Urothelium cell line (cell line): Measurements from ENCODE around the gene TAB3.

Source experiments
- DNase-seq: peaks from one replicate; pipeline ENCODE4 v3.0.0; 2011; ENCODE audit warnings: low spot score, mixed read lengths
- FAIRE-seq: peaks from 2 replicates; lab custom pipeline; 2011; peaks lifted over from hg19 to GRCh38; lab: Jason Lieb, UNC

The TAB3 gene

DNA sequence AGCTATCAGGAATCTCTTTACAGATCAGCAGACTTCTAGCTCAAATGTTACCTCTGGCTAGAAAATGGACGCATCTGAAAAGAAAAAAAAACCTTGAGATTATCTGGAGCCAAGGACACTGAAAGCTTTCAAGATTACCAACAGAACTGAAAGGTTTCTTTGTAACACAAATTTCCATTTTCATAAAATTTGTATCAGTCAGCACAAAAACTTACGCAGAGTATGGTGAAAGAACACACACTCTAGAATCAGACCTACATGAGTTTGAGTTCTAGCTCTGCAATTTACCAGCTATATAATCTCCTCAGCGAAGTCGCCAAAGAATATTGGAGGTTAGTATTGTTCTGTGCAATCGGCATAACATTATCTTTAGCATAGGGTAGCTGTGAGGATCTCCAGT lies 1.8 kb downstream of the TAB3 start:
- DNase-seq: no peak

DNA sequence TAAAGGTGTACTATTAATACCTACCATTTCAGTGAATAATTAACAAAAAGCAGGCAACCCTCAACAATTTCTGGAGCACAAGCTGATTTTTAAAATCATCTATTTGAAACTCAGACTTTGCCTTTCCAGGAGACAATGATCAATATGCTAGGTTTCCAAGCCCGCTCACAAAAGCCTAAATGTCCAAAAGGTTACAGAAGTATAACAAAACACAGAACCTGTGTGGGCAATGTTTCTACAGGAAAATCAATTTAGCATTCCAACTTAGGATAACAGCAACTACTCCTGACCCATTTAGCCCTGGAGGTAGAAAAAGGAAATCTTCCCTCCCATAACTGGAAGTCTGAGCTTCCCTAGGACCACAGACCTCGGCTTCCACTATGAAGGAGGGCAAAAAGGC lies 3.9 kb downstream of the TAB3 start:
- DNase-seq: no peak
- no peak for FAIRE-seq

More for the DNA sequence above, 1.8 kb downstream of the TAB3 start:
- no peak for FAIRE-seq

DNA sequence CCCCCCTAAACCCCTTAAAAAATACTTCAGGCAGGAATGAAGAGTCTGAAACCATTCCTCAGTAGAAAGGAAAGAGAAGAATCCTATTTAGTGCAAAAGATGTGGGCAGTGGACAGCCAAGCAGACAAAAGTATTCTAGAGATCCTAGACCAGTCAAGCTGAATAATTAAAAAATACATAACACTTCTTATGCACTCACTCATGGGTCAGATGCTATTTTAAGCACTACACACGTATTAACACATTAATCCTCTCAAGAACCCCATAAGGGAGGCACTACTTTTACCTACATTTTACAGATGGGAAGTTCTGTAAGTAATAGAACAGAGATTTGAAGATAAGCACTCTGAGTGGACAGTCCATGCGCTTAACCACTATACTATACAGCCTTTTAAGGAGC lies 5.9 kb downstream of the TAB3 start:
- no peak for FAIRE-seq
- DNase-seq: no peak

DNA sequence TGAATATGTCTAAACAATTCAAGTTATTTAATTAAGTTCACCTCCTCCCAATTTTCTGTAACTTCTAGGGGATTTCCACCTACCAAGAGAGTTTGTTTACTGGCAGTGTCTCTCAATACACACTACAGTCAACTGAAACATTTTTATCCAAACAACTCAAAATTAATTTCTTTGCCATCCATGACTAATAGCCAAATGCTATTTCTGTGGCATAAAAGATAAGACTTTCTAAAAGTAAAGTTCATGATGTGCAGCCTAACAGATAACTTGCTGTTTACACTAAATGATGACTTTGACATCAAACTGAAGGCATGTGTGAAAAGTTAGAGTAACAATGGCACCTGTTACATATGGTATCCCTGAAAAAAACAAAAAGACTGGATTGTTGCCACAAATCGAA lies 7.3 kb downstream of the TAB3 start:
- no peak for DNase-seq
- no peak for FAIRE-seq

DNA sequence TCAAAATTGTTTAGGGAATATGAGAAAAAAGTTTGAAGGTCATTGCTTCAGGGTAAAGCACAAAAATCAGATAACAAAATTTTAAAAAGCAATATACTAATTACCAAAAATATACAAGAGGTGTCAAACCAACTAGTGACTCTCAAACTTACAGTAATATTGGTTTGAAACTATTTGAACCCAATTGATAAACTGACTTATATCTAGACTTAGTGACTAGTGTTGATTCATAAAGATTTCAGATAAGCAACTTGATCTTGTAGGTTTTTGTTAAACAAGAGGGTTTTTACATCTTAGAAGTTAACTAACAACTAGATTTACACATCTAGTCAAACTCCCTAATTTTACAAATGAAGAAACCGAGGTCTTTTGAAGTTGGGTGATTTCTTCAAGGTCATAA lies 7.7 kb downstream of the TAB3 start:
- FAIRE-seq (no peak), DNase-seq (no peak)

DNA sequence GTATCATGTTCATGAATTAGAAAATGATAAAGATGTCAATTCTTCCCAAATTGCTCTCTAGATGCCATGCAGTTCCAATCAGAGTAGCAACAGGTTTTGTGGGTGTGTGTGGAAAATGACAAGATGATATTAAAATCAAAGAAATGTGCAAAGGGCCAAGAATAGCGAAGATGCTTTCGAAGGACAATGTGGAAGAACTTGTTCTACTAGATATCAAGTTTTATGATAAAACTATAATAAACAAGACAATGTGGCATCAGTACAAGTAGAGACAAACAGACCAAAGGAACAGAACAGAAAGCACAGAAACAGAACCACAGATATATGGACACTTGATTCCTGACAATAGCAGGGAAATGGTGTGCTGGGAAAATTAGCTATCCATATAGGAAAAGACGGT lies 9.0 kb downstream of the TAB3 start:
- DNase-seq (no peak), FAIRE-seq (no peak)

DNA sequence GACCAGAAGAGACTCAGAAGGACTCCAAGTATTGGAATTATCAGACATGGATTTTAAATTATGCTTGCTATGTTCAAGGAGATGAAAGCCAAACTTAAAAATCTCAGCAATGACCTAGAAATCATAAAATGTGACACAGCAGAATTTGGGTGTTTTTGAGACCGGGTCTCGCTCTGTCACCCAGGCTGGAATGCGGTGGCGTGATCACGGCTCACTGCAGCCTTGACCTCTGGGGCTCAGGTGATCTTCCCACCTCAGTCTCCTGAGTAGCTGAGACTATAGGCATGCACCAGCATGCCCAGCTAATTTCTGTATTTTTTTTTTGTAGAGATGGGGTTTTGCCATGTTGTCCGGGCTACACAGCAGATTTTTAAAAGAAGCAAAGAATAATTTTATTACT lies 12.7 kb downstream of the TAB3 start:
- no peak for DNase-seq
- FAIRE-seq: no peak

GRCh38 chrX:30875957-30876356 lies 13.1 kb downstream of the TAB3 start:
- DNase-seq (no peak), FAIRE-seq (no peak)

- DNase-seq (no peak), FAIRE-seq (no peak)
These were observed 14.2 kb downstream of the TAB3 start for GRCh38 chrX:30874851-30875250.

GRCh38 chrX:30870572-30870971 lies 18.5 kb downstream of the TAB3 start:
- DNase-seq (no peak), FAIRE-seq (no peak)

GRCh38 chrX:30865612-30866011 lies 23.4 kb downstream of the TAB3 start:
- FAIRE-seq (no peak), DNase-seq (no peak)

DNA sequence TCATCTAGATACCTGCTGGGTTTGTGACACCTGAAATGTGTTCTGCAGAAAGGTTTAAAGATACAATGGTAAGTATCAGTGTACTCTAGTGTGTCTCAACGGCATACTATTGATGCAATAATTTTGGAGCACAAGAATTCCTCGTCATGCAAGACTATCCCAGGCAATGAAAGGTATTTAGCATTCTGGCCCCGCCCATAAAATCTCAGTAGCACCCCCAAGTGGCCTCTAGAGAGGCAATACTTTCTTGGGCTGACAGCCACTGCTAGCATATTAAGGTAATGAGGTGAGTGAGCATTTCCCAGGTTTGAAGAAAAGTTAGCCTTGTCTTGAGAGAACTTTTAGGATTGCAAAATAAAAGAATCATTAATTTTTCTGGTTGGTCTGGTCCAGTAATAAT lies 24.0 kb downstream of the TAB3 start:
- FAIRE-seq (no peak), DNase-seq (peak; percentile 0)

DNA sequence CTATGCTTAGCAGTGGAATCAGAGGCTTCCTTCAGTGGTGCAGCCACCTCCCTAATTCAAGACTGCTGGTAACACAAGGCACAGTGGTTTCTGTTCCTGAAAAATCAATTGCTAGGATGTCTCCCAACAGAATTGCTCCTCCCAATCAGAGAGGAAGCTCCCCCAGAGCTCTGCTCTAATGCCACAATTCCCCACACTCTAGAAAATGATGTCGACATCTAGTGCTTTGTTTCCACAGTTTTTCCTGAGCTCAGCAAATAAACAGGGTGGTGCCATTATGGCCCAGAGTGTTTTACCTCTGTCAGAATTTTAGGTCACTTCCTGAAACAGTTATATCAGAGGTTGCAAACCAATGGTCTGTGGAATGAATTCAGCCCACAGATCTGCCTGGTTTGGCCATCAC lies 24.7 kb downstream of the TAB3 start:
- FAIRE-seq: no peak
- no peak for DNase-seq

GRCh38 chrX:30863974-30864373 lies 25.1 kb downstream of the TAB3 start:
- no peak for DNase-seq
- FAIRE-seq: no peak

DNA sequence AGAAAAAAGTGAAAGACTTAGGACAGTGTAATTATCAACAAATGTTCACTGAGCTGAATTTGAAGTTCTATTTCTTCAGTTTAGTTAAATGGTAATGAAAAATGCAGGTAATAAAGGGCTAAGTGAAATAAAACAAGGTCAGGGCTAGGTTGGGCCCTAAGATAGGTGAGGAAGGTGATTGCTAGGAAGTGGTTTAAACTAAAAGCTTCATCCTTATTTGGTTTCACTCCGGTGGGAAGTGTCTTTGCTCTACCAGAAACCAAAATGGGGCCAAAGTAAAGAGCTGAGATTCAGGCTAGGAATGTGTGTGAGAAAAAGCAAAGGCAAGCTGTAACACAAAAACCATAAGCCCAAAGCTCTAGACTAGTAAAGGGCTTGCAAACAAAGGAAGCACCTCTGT lies 31.0 kb downstream of the TAB3 start:
- DNase-seq (no peak), FAIRE-seq (no peak)

GRCh38 chrX:30851449-30851848 lies 37.6 kb downstream of the TAB3 start:
- no peak for DNase-seq
- no peak for FAIRE-seq

- FAIRE-seq: no peak
These were observed 53.7 kb downstream of the TAB3 start for GRCh38 chrX:30835373-30835772.

DNA sequence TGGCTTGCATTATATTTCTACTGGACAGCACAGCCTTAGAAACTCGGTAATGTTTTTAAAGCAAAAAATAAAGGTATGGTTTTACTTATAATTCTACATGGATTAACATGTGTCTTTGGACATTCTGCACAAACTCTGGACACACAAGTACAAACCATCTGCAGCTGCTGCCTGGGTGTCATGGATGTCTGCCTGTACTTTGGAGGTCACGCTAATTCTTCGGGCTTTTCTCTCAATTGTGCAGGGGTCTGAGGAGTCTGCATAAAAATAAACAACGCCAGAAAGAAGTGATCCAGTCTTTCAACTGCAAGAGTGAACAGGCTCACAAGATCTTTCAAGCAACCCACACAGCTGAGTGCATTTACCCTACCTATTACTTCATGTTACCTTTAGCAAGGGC lies 55.2 kb downstream of the TAB3 start:
- no peak for DNase-seq
- FAIRE-seq: no peak

More at GRCh38 chrX:30835373-30835772, 53.7 kb downstream of the TAB3 start:
- no peak for DNase-seq

- FAIRE-seq: no peak
- no peak for DNase-seq
These were observed 58.0 kb downstream of the TAB3 start for GRCh38 chrX:30831082-30831481.

DNA sequence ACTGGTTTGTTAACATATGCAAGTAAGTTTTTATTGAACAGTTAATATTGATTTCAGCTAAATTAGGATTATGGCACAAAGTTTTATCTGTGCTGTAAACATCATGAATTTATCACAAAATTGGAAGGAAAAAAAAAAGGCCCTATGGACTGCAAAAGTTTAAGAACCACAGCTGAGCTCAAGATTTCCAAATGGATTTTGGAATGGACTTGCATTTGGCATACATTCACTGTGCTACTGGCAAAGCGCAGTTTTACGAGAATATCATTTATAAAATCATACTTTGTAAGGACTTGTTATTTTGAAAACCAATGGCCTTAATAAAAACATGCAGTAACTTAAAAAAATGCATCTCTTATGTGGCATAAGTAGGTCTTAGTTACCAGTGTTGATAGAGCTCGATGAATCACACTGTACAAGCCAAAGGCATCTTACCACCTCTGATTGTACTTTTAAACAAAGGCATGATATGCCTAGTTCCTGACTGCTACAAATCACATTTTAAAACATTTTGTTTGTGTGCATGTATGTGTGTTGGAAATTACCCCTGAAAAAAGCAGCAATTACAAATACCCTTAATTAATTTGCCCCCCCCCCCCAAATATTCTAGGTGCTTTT lies 58.6 kb downstream of the TAB3 start:
- no peak for FAIRE-seq

DNA sequence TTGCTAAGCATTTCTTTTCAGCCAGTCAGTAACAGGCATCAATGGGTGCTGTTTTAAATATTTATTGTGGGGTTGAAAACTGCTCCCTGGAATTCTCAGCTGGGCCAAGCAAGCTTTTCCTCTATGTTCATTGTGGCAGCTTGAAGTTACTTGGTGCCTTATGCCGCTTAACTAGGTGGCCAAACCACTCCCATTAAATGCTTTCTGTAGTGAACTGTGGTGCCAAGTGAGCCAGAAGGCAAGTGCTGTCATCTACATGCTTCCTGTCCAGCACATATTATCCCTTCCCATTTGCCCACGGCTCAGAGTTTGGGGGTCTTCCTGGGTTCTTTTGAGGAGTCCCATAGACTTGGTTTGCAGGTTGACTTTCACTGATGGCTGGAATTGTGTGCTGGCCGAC lies 64.8 kb downstream of the TAB3 start:
- FAIRE-seq (no peak), DNase-seq (no peak)

More for the DNA sequence above, 58.6 kb downstream of the TAB3 start:
- DNase-seq: no peak

GRCh38 chrX:30822764-30823163 lies 66.3 kb downstream of the TAB3 start:
- no peak for DNase-seq
- FAIRE-seq: no peak

DNA sequence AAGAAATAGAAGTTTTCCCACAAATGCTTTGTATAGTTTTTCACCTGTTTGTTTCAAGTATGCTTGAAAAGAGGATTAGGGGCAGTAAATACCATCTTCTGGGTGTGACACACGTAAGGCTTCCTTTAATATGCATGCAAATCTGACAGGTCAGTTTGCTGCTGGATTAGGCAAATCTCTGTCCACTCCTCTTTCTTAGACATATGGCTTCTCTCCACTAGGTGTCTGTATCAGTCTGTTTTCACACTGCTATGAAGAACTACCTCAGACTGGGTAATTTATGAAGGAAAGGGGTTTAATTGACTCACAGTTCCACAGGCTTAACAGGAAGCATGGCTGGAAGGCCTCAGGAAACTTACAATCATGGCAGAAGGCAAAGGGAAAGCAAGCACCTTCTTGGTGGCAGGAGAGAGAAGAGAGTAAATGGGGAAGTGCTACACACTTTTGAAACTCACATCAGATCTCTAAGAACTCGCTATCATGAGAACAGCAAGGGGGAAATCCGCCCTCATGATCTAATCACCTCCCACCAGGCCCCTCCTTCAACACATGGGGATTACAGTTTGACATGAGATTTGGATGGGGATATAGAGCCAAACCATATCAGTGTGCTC lies 66.9 kb downstream of the TAB3 start:
- no peak for DNase-seq

More for the DNA sequence above, 66.9 kb downstream of the TAB3 start:
- no peak for FAIRE-seq
